HUES6 (cell line): ENCODE data around the gene GFOD2.
A peak's percentile ranks its signal among the peaks of the same experiment; 100 is the strongest.
"Not testable (repeated sequence)": the region's sequence is repeated elsewhere in the genome, so short reads cannot be mapped to it uniquely, and the experiment has no call there.

ENCODE experiments used
- H3K27ac ChIP-seq: 2 replicates; pipeline ENCODE4 v1.7.0; 2013; ENCODE audit warnings: low read depth, mild to moderate bottlenecking, low read length, inconsistent platforms
- H3K27me3 ChIP-seq: 2 replicates; pipeline ENCODE4 v1.6.1; 2013; ENCODE audit warnings: low read length; ENCODE audit not compliant: control insufficient read depth, insufficient read depth
- H3K36me3 ChIP-seq: 2 replicates; pipeline ENCODE4 v1.6.1; 2013; ENCODE audit warnings: low read length; ENCODE audit not compliant: control insufficient read depth, insufficient read depth
- H3K4me1 ChIP-seq: 2 replicates; pipeline ENCODE4 v1.6.1; 2013; ENCODE audit warnings: low read length; ENCODE audit not compliant: control insufficient read depth, insufficient read depth
- H3K4me3 ChIP-seq: 2 replicates; pipeline ENCODE4 v1.5.1; 2013; ENCODE audit warnings: low read depth, low read length
- H3K9ac ChIP-seq: one replicate; pipeline ENCODE4 v1.6.1; 2013; ENCODE audit warnings: mild to moderate bottlenecking, low read length
- H3K9me3 ChIP-seq: 2 replicates; pipeline ENCODE4 v1.6.1; 2013; ENCODE audit warnings: low read depth, low read length; ENCODE audit not compliant: control insufficient read depth, insufficient read depth

Gene GFOD2

DNA sequence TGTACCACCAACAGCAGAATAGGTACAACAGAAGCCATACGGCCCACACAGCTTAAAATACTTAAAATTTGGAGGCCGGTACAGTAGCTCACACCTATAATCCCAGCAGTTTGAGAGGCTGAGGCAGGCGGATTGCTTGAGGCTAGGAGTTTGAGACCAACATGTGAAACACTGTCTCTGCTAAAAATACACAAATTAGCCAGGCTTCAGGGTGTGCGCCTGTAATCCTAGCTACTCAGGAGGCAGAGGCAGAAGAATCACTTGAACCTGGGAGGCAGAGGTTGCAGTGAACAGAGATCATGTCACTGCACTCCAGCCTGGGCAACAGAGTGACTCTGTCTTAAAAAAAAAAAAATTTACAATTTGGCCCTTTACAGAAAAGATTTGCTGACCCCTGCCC is 17.0 kb downstream of the GFOD2 start:
- Histone ChIP-seq H3K36me3 (peaks cover 4% of the 10 kb centered on the region), H3K4me1 (no peaks in the 10 kb centered on the region), H3K4me3 (no peak overlapping the region), H3K9ac (no peak overlapping the region), H3K27ac (no peak overlapping the region), H3K27me3 (no peaks in the 10 kb centered on the region), H3K9me3 (peaks cover 7% of the 10 kb centered on the region; the same call in 1 of the 2 replicates)

DNA sequence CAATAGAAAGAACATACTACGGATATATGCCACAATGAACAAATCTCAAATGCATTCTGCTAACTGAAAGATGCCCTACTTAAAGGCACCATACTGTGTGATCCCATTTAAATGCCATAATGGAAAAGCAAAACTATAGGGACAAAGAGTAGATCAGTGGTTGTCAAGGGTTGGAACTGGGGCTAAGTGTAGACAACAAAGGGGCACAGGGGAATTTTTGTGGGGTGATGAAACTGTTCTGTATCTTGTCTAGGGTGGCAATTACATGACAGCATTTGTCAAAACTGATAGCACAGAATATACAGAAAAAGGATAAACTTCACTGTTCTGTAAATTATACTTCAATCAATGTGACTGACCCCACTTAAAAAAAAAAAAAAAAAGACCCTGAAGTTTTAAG is 17.7 kb downstream of the GFOD2 start:
- H3K27ac ChIP-seq: no peak overlapping the region
- no peaks in the 10 kb centered on the region for H3K4me1 ChIP-seq
- no peak overlapping the region for H3K4me3 ChIP-seq
- no peak overlapping the region for H3K9ac ChIP-seq
- peaks cover 4% of the 10 kb centered on the region for H3K36me3 ChIP-seq
- no peaks in the 10 kb centered on the region for H3K27me3 ChIP-seq
- H3K9me3 ChIP-seq: peaks cover 7% of the 10 kb centered on the region; the same call in 1 of the 2 replicates

GRCh38 chr16:67699265-67699664 is 19.9 kb downstream of the GFOD2 start:
- H3K36me3 ChIP-seq: peaks cover 4% of the 10 kb centered on the region
- no peak overlapping the region for H3K4me3 ChIP-seq
- no peak overlapping the region for H3K9ac ChIP-seq
- no peaks in the 10 kb centered on the region for H3K27me3 ChIP-seq
- peaks cover 7% of the 10 kb centered on the region; the same call in 1 of the 2 replicates for H3K9me3 ChIP-seq
- no peak overlapping the region for H3K27ac ChIP-seq
- no peaks in the 10 kb centered on the region for H3K4me1 ChIP-seq

- H3K9me3 ChIP-seq: peaks cover 7% of the 10 kb centered on the region; the same call in 1 of the 2 replicates
- H3K9ac ChIP-seq: no peak overlapping the region
- H3K4me3 ChIP-seq: no peak overlapping the region
- H3K36me3 ChIP-seq: peaks cover 4% of the 10 kb centered on the region
- H3K4me1 ChIP-seq: no peaks in the 10 kb centered on the region
- no peaks in the 10 kb centered on the region for H3K27me3 ChIP-seq
- no peak overlapping the region for H3K27ac ChIP-seq
Observed at GRCh38 chr16:67697422-67698185, 21.5 kb downstream of the GFOD2 start.

DNA sequence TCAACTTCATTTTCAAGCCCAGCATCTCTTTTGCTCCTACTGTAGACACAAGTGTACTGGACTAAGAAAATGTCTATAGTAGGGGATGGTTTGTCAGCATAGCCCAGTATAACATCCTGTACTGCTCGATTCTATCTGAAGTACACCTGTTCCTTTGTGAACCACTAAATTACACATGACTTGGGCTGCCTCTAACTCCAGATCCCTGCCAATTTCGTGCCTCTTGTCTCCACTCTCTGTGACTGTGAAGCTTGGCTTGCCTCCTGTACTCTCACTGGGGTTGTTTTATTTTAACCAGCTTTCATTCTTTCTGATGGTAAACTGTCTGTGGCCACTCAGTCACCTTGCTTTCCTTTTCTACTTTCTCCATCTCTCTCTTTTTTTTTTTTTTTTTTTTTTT is 24.5 kb downstream of the GFOD2 start:
- peaks cover 4% of the 10 kb centered on the region for H3K36me3 ChIP-seq
- H3K9me3 ChIP-seq: peaks cover 4% of the 10 kb centered on the region; the same call in 1 of the 2 replicates
- no peak overlapping the region for H3K9ac ChIP-seq
- no peak overlapping the region for H3K27ac ChIP-seq
- no peak overlapping the region for H3K4me3 ChIP-seq
- no peaks in the 10 kb centered on the region for H3K4me1 ChIP-seq
- no peaks in the 10 kb centered on the region for H3K27me3 ChIP-seq

DNA sequence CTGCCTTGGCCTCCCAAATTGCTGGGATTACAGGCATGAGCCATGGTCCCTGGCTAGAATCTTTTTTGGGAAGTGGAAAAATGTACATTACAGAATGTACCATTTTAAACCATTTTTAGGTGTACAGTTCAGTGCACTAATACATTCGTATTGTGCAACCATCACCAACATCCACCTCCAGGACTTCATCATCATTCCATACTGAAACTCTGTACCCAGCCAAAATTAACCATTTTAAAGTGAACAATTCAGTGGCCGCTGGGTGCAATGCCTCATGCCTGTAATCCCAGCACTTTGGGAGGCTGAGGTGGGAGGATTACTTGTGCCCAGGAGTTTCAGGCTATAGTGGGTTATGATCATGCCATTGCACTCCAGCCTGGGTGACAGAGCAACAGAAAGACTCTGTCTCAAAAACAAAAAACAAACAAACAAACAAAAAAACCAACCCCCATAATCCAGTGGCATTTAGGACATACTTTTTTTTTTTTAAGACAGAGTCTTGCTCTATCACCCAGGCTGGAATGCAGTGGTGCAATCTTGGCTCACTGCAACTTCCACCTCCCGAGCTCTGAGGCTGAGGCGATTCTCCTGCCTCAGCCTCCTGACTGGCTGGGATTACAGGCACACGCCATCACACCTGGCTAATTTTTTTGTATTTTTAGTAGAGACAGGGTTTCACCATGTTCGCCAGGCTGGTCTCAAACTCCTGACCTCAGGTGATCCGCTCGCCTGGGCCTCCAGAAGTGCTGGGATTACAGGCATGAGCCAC is 25.4 kb downstream of the GFOD2 start:
- H3K4me1 ChIP-seq, H3K9me3 ChIP-seq, H3K27me3 ChIP-seq, H3K9ac ChIP-seq, H3K4me3 ChIP-seq, H3K27ac ChIP-seq, H3K36me3 ChIP-seq: not testable (repeated sequence)

GRCh38 chr16:67685388-67686112 is 33.6 kb downstream of the GFOD2 start:
- peaks cover 28% of the 10 kb centered on the region for H3K36me3 ChIP-seq
- H3K4me1 ChIP-seq: no peaks in the 10 kb centered on the region
- H3K4me3 ChIP-seq: no peak overlapping the region
- no peaks in the 10 kb centered on the region for H3K27me3 ChIP-seq
- H3K27ac ChIP-seq: no peak overlapping the region
- H3K9me3 ChIP-seq: no peaks in the 10 kb centered on the region
- H3K9ac ChIP-seq: no peak overlapping the region

DNA sequence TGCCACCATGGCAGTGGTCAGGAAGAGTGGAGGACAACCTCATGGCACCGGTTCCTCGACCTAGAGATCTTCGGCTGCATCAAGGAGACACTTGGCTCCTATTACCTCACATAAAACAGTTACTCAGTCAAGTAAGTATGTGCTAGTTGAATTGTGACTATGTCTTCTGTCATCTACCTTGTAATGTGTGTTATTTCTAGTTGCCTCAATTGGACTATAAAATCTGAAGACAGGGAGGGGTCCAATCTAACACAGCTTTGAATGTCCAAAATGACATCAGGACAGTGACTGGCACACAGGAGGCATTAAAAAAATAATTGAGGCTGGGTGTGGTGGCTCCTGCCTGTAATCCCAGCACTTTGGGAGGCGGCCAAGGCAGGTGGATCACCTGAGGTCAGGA is 35.3 kb downstream of the GFOD2 start:
- H3K4me1 ChIP-seq: no peaks in the 10 kb centered on the region
- no peaks in the 10 kb centered on the region for H3K9me3 ChIP-seq
- no peak overlapping the region for H3K27ac ChIP-seq
- H3K9ac ChIP-seq: no peak overlapping the region
- no peak overlapping the region for H3K4me3 ChIP-seq
- peaks cover 28% of the 10 kb centered on the region for H3K36me3 ChIP-seq
- no peaks in the 10 kb centered on the region for H3K27me3 ChIP-seq

DNA sequence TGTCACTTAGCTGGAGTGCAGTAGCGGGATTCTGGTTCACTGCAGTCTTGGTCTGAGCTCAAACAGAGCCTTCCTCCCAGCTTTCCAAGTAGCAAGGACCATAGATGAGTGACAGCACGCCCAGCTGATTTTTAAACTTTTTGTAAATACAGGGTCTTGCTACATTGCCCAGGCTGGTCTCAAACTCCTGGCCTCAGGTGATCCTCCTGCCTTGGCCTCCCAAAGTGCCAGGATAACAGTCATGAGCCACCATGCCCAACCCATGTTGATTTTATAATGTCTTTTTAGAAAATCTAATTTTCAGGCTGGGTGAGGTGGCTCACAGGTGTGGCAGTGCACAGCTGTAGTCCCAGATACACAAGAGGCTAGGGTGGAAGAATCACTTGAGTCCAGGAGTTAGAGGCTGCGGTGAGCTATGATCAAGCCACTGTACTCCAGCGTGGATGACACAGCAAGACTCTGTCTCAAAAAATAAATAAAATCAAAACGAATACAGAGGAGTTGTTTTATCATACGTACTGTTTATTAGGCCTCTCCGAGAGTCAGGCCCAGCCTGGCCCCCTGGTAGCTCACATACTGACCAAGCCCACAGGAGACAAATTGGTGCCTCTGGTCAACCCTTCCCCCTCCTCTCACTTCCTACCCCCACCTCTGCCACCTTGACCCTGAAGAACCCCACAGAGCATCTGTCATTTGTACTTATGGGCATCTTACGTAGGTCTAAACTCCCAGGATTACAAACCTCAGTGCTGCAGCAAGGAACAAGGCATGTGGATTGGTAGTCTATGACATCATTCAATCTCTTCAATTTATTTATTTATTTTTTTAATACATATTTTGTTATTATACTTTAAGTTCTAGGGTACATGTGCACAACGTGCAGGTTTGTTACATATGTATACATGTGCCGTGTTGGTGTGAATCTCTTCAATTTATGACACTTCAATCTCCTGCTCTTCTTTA is 38.9 kb downstream of the GFOD2 start:
- Histone ChIP-seq H3K9me3 (no peaks in the 10 kb centered on the region), H3K4me1 (no peaks in the 10 kb centered on the region; the same call in 1 of the 2 replicates), H3K36me3 (peaks cover 27% of the 10 kb centered on the region), H3K4me3 (no peak overlapping the region), H3K27ac (no peak overlapping the region), H3K27me3 (no peaks in the 10 kb centered on the region), H3K9ac (no peak overlapping the region)

GRCh38 chr16:67678354-67679023 is 40.6 kb downstream of the GFOD2 start:
- Histone ChIP-seq H3K9ac (no peak overlapping the region), H3K36me3 (peaks cover 20% of the 10 kb centered on the region), H3K9me3 (no peaks in the 10 kb centered on the region), H3K27ac (peak overlapping the region; percentile 49; the same call in 1 of the 2 replicates), H3K4me3 (no peak overlapping the region), H3K27me3 (no peaks in the 10 kb centered on the region), H3K4me1 (no peaks in the 10 kb centered on the region; the same call in 1 of the 2 replicates)
